Measurements from ENCODE around the gene HOMER1. TPM values are rescaled to one million over a fixed set of nuclear protein-coding genes. Genes with fewer than 3 reads are reported as not detected.
A peak's percentile ranks its signal among the peaks of the same experiment; 100 is the strongest.
"Not testable (repeated sequence)": the region's sequence is repeated elsewhere in the genome, so short reads cannot be mapped to it uniquely, and the experiment has no call there.

Gene HOMER1
- total RNA-seq, 2 experiments from 2014 or later = 11.4 to 13.7 TPM

GRCh38 chr5:79521156-79521555, 7.2 kb upstream of the HOMER1 start:
- Mint-ChIP-seq H3K36me3 (ENCODE audit: low read depth) (peaks cover 8% of the 10 kb centered on the region), H3K4me1 (ENCODE audit: low read depth) (peaks cover 14% of the 10 kb centered on the region), H3K4me3 (no peak overlapping the region), H3K27ac (no peak overlapping the region), H3K9me3 (peaks cover 8% of the 10 kb centered on the region), H3K27me3 (peaks cover 2% of the 10 kb centered on the region)
- no peak for TF ChIP-seq CTCF (IDR thresholded peaks at IDR 0.05)
- ATAC-seq (no peak), DNase-seq (no peak)
- ChIA-PET CTCF (no interaction called here), POLR2A (no interaction called here)
- intact Hi-C loops (cut with micrococcal nuclease) = no loop called here

GRCh38 chr5:79518718-79519117, 4.8 kb upstream of the HOMER1 start:
- peaks cover 2% of the 10 kb centered on the region for H3K27me3 Mint-ChIP-seq
- peaks cover 2% of the 10 kb centered on the region for H3K36me3 Mint-ChIP-seq (ENCODE audit: low read depth)
- no peak for TF ChIP-seq CTCF (IDR thresholded peaks at IDR 0.05)
- ATAC-seq = no peak
- intact Hi-C loops (cut with micrococcal nuclease) = no loop called here
- H3K27ac Mint-ChIP-seq = no peak overlapping the region
- no peak overlapping the region for H3K4me3 Mint-ChIP-seq
- DNase-seq = no peak
- ChIA-PET CTCF (no interaction called here), POLR2A (interaction anchor here (0.5 kb wide), 1 partner anchor 99 kb away, joined by 3 read pairs; no protein-coding TSS in a partner anchor)
- peaks cover 20% of the 10 kb centered on the region for H3K4me1 Mint-ChIP-seq (ENCODE audit: low read depth)
- no peaks in the 10 kb centered on the region for H3K9me3 Mint-ChIP-seq

GRCh38 chr5:79517601-79518000, 3.7 kb upstream of the HOMER1 start:
- no peak for DNase-seq
- Mint-ChIP-seq H3K27ac (peak overlapping the region; percentile 67), H3K27me3 (peaks cover 3% of the 10 kb centered on the region), H3K4me1 (ENCODE audit: low read depth) (peaks cover 21% of the 10 kb centered on the region), H3K9me3 (no peaks in the 10 kb centered on the region), H3K4me3 (no peak overlapping the region), H3K36me3 (ENCODE audit: low read depth) (peaks cover 2% of the 10 kb centered on the region)
- POLR2A ChIA-PET = interaction anchor here (1.2 kb wide), 1 partner anchor 24 kb away, joined by 3 read pairs; no protein-coding TSS in a partner anchor
- no peak for TF ChIP-seq CTCF (IDR thresholded peaks at IDR 0.05)
- CTCF ChIA-PET = interaction anchor here (1.3 to 1.5 kb wide), 3 partner anchors 40 to 566 kb away, joined by 3 to 4 read pairs (median 3); no protein-coding TSS in a partner anchor
- intact Hi-C loops (cut with micrococcal nuclease) = no loop called here
- no peak for ATAC-seq

GRCh38 chr5:79516986-79517385, 3.1 kb upstream of the HOMER1 start:
- H3K9me3 Mint-ChIP-seq = no peaks in the 10 kb centered on the region
- H3K36me3 Mint-ChIP-seq (ENCODE audit: low read depth) = peaks cover 3% of the 10 kb centered on the region
- peak overlapping the region; percentile 62 for H3K27ac Mint-ChIP-seq
- H3K27me3 Mint-ChIP-seq = peaks cover 6% of the 10 kb centered on the region
- POLR2A ChIA-PET = interaction anchor here (0.7 to 1.2 kb wide), 2 partner anchors 25 to 667 kb away, joined by 3 read pairs; no protein-coding TSS in a partner anchor
- intact Hi-C loops (cut with micrococcal nuclease) = no loop called here
- ATAC-seq (no peak), DNase-seq (no peak)
- no peak overlapping the region for H3K4me3 Mint-ChIP-seq
- CTCF ChIA-PET = interaction anchor here (1.3 to 1.5 kb wide), 3 partner anchors 41 to 566 kb away, joined by 3 to 4 read pairs (median 3); no protein-coding TSS in a partner anchor
- peaks cover 26% of the 10 kb centered on the region for H3K4me1 Mint-ChIP-seq (ENCODE audit: low read depth)
- TF ChIP-seq CTCF (IDR thresholded peaks at IDR 0.05) = no peak

GRCh38 chr5:79516331-79516730, 2.4 kb upstream of the HOMER1 start:
- intact Hi-C loops (cut with micrococcal nuclease); H3K36me3 Mint-ChIP-seq (ENCODE audit: low read depth); ATAC-seq; DNase-seq; H3K9me3 Mint-ChIP-seq; H3K4me3 Mint-ChIP-seq; H3K27ac Mint-ChIP-seq: not testable (repeated sequence)
- peaks cover 32% of the 10 kb centered on the region for H3K4me1 Mint-ChIP-seq (ENCODE audit: low read depth)
- peaks cover 11% of the 10 kb centered on the region for H3K27me3 Mint-ChIP-seq
- POLR2A ChIA-PET = interaction anchor here (0.7 to 1.2 kb wide), 2 partner anchors 26 to 667 kb away, joined by 3 read pairs; no protein-coding TSS in a partner anchor
- CTCF ChIA-PET = interaction anchor here (0.6 to 1.3 kb wide), 2 partner anchors 41 to 391 kb away, joined by 3 to 5 read pairs; no protein-coding TSS in a partner anchor

Measured in activated CD8-positive, alpha-beta T cell treated with anti-CD3 and anti-CD28 coated beads for 36 hours (primary cell).